ENCODE data around the gene SF3B2.

DNA sequence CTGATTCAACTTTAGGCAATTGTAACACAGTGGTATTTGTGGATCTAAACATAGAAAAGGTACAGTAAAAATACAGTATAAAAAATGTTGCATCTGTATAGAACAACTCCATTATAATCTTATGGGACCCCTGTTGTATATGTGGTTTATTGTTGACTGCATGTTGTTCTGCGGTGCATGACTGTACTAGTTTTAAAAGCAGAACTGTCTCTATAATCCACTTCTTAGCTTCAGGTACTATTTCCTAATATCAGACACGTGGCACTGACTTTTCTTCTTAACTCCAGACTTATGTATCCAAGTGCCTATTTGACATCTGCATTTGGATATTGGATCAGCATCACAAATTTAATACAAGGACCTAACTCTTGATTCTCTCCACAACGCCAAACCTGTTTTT lies 59.0 kb downstream of the SF3B2 start:
- TF ChIP-seq, protein P1, sequence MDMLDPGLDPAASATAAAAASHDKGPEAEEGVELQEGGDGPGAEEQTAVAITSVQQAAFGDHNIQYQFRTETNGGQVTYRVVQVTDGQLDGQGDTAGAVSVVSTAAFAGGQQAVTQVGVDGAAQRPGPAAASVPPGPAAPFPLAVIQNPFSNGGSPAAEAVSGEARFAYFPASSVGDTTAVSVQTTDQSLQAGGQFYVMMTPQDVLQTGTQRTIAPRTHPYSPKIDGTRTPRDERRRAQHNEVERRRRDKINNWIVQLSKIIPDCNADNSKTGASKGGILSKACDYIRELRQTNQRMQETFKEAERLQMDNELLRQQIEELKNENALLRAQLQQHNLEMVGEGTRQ (IDR thresholded peaks at IDR 0.05; ENCODE audit: borderline replicate concordance, low read depth, low read length), result no peak
- TF ChIP-seq CTCF (IDR thresholded peaks at IDR 0.05), result no peak
- no peak for TF ChIP-seq RFX5 (IDR thresholded peaks at IDR 0.05; ENCODE audit: low read length)
- no peak for TF ChIP-seq CHD2 (IDR thresholded peaks at IDR 0.05; ENCODE audit: low read length, partially characterized antibody)
- TF ChIP-seq, protein P2, sequence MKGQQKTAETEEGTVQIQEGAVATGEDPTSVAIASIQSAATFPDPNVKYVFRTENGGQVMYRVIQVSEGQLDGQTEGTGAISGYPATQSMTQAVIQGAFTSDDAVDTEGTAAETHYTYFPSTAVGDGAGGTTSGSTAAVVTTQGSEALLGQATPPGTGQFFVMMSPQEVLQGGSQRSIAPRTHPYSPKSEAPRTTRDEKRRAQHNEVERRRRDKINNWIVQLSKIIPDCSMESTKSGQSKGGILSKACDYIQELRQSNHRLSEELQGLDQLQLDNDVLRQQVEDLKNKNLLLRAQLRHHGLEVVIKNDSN (IDR thresholded peaks at IDR 0.05; ENCODE audit: borderline replicate concordance, low read depth), result no peak
- TF ChIP-seq, protein P3, sequence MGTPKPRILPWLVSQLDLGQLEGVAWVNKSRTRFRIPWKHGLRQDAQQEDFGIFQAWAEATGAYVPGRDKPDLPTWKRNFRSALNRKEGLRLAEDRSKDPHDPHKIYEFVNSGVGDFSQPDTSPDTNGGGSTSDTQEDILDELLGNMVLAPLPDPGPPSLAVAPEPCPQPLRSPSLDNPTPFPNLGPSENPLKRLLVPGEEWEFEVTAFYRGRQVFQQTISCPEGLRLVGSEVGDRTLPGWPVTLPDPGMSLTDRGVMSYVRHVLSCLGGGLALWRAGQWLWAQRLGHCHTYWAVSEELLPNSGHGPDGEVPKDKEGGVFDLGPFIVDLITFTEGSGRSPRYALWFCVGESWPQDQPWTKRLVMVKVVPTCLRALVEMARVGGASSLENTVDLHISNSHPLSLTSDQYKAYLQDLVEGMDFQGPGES (IDR thresholded peaks at IDR 0.05; ENCODE audit: low read depth, low read length), result no peak
- TF ChIP-seq MAX (IDR thresholded peaks at IDR 0.05; ENCODE audit: low read depth), result no peak
- TF ChIP-seq SIN3A (IDR thresholded peaks at IDR 0.05; ENCODE audit: borderline replicate concordance, low read depth, low read length), result no peak
- no peak for TF ChIP-seq EP300 (IDR thresholded peaks at IDR 0.05; ENCODE audit: borderline replicate concordance in 1 of 2, low read depth in 1 of 2, low read length in 1 of 2)
- TF ChIP-seq, protein P4, sequence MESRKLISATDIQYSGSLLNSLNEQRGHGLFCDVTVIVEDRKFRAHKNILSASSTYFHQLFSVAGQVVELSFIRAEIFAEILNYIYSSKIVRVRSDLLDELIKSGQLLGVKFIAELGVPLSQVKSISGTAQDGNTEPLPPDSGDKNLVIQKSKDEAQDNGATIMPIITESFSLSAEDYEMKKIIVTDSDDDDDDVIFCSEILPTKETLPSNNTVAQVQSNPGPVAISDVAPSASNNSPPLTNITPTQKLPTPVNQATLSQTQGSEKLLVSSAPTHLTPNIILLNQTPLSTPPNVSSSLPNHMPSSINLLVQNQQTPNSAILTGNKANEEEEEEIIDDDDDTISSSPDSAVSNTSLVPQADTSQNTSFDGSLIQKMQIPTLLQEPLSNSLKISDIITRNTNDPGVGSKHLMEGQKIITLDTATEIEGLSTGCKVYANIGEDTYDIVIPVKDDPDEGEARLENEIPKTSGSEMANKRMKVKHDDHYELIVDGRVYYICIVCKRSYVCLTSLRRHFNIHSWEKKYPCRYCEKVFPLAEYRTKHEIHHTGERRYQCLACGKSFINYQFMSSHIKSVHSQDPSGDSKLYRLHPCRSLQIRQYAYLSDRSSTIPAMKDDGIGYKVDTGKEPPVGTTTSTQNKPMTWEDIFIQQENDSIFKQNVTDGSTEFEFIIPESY (IDR thresholded peaks at IDR 0.05; ENCODE audit: borderline replicate concordance, low read depth), result no peak
- no peak for TF ChIP-seq POLR2AphosphoS5 (IDR thresholded peaks at IDR 0.05; ENCODE audit: low read depth, low read length)
- no peak for TF ChIP-seq RXRA (IDR thresholded peaks at IDR 0.05; ENCODE audit: borderline replicate concordance, low read depth)
- no peak for TF ChIP-seq RAD21 (IDR thresholded peaks at IDR 0.05; ENCODE audit: low read length)

Measured in SK-N-SH (cell line).